Measurements from ENCODE around the gene EFNA1. TPM values are rescaled to one million over a fixed set of nuclear protein-coding genes. Genes with fewer than 3 reads are reported as not detected.

EFNA1 gene
- total RNA-seq, 1 experiment from 2014 or later, result 6.5 TPM

DNA sequence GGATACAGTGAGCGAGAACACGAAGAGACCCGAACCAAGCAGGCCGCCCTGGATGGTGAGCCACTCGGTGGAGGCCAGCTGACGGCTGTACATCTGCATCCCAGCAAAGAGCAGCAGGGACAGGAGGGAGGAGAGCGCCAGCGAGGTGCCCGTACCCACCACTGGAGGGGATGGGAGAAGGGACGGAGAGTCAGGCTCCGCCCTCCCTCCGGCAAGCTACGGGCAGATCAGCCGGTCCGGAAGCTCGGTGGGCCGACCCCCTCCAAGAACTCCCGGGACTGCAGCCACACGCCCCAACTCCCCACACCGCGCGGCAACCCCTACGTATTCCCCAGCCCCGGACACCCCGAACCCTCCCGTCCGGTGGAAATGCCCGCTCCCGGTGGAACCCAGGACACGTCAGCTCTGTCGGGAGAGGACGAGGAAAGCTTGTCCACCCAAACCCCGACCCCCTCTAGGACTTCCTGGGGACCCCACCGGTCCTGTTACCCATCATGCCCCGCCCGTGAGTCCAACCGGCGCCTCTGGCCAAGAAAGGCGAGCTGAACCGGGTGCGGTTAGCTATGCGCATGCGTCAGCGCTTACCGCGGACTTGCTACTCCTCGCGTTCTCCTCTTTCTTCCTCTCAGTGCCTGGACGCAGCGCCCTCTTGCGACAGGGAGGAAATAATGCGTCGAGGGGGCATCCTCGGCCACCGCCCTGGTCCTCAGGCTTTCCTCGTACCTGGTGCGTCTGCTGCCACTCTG lies 45.2 kb downstream of the EFNA1 start, which contains the start of gene KRTCAP2 (continued):
- TF ChIP-seq, protein P1, sequence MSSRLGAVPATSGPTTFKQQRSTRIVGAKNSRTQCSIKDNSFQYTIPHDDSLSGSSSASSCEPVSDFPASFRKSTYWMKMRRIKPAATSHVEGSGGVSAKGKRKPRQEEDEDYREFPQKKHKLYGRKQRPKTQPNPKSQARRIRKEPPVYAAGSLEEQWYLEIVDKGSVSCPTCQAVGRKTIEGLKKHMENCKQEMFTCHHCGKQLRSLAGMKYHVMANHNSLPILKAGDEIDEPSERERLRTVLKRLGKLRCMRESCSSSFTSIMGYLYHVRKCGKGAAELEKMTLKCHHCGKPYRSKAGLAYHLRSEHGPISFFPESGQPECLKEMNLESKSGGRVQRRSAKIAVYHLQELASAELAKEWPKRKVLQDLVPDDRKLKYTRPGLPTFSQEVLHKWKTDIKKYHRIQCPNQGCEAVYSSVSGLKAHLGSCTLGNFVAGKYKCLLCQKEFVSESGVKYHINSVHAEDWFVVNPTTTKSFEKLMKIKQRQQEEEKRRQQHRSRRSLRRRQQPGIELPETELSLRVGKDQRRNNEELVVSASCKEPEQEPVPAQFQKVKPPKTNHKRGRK (CRISPR knock-in tag; IDR thresholded peaks at IDR 0.05; ENCODE audit: borderline replicate concordance), result no peak
- TF ChIP-seq ZNF671 (CRISPR knock-in tag; IDR thresholded peaks at IDR 0.05), result no peak
- TF ChIP-seq, protein P2, sequence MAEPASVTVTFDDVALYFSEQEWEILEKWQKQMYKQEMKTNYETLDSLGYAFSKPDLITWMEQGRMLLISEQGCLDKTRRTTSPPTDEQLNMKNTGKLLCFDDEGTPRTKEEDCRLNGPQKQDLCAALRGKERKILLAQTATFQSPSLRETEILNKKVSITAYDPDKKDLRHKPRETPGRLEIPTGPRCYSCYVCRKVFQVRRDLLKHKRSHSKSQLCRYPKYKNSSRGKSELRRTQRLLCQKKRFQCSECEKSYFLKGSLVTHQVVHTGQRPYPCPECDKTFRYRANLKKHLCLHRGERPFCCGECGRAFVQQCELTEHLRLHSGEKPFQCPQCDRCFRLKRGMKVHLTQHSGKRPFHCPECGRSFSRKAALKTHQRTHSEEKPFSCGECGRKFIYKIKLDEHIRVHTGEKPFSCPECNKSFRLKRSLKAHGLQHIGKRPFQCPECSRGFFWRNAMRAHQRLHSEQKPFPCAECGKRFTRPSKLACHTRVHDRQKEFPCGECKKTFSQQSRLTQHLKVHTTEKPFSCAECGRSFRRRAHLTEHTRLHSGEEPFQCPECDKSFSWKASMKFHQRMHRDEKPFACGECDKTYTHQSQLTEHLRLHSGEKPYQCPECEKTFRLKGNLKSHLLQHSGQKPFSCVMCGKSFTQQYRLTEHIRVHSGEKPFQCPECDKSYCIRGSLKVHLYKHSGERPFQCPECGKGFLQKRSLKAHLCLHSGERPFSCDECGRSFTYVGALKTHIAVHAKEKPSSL (CRISPR knock-in tag; conservative IDR thresholded peaks at IDR 0.05), result no peak
- TF ChIP-seq, protein P3, sequence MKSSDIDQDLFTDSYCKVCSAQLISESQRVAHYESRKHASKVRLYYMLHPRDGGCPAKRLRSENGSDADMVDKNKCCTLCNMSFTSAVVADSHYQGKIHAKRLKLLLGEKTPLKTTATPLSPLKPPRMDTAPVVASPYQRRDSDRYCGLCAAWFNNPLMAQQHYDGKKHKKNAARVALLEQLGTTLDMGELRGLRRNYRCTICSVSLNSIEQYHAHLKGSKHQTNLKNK (CRISPR knock-in tag; IDR thresholded peaks at IDR 0.05), result no peak
- no peak for TF ChIP-seq TCF7 (CRISPR knock-in tag; IDR thresholded peaks at IDR 0.05; ENCODE audit: low read depth)
- TF ChIP-seq ZNF232 (CRISPR knock-in tag; IDR thresholded peaks at IDR 0.05), result 0 out of 2 replicates have a peak, but pooled peaks have one; percentile 31
- no peak for TF ChIP-seq FOXJ3 (CRISPR knock-in tag; IDR thresholded peaks at IDR 0.05; ENCODE audit: borderline replicate concordance)
- no peak for TF ChIP-seq ATF1 (CRISPR knock-in tag; IDR thresholded peaks at IDR 0.05)
- TF ChIP-seq MYBL2 (CRISPR knock-in tag; IDR thresholded peaks at IDR 0.05), result no peak
- TF ChIP-seq CBFB (CRISPR knock-in tag; IDR thresholded peaks at IDR 0.05; ENCODE audit: low read depth), result 0 out of 2 replicates have a peak, but pooled peaks have one; percentile 16
- TF ChIP-seq ZNF416 (CRISPR knock-in tag; IDR thresholded peaks at IDR 0.05), result no peak
- TF ChIP-seq, protein P4, sequence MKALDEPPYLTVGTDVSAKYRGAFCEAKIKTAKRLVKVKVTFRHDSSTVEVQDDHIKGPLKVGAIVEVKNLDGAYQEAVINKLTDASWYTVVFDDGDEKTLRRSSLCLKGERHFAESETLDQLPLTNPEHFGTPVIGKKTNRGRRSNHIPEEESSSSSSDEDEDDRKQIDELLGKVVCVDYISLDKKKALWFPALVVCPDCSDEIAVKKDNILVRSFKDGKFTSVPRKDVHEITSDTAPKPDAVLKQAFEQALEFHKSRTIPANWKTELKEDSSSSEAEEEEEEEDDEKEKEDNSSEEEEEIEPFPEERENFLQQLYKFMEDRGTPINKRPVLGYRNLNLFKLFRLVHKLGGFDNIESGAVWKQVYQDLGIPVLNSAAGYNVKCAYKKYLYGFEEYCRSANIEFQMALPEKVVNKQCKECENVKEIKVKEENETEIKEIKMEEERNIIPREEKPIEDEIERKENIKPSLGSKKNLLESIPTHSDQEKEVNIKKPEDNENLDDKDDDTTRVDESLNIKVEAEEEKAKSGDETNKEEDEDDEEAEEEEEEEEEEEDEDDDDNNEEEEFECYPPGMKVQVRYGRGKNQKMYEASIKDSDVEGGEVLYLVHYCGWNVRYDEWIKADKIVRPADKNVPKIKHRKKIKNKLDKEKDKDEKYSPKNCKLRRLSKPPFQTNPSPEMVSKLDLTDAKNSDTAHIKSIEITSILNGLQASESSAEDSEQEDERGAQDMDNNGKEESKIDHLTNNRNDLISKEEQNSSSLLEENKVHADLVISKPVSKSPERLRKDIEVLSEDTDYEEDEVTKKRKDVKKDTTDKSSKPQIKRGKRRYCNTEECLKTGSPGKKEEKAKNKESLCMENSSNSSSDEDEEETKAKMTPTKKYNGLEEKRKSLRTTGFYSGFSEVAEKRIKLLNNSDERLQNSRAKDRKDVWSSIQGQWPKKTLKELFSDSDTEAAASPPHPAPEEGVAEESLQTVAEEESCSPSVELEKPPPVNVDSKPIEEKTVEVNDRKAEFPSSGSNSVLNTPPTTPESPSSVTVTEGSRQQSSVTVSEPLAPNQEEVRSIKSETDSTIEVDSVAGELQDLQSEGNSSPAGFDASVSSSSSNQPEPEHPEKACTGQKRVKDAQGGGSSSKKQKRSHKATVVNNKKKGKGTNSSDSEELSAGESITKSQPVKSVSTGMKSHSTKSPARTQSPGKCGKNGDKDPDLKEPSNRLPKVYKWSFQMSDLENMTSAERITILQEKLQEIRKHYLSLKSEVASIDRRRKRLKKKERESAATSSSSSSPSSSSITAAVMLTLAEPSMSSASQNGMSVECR (CRISPR knock-in tag; IDR thresholded peaks at IDR 0.05; ENCODE audit: borderline replicate concordance), result 0 out of 2 replicates have a peak, but pooled peaks have one; percentile 45
- TF ChIP-seq, protein P5, sequence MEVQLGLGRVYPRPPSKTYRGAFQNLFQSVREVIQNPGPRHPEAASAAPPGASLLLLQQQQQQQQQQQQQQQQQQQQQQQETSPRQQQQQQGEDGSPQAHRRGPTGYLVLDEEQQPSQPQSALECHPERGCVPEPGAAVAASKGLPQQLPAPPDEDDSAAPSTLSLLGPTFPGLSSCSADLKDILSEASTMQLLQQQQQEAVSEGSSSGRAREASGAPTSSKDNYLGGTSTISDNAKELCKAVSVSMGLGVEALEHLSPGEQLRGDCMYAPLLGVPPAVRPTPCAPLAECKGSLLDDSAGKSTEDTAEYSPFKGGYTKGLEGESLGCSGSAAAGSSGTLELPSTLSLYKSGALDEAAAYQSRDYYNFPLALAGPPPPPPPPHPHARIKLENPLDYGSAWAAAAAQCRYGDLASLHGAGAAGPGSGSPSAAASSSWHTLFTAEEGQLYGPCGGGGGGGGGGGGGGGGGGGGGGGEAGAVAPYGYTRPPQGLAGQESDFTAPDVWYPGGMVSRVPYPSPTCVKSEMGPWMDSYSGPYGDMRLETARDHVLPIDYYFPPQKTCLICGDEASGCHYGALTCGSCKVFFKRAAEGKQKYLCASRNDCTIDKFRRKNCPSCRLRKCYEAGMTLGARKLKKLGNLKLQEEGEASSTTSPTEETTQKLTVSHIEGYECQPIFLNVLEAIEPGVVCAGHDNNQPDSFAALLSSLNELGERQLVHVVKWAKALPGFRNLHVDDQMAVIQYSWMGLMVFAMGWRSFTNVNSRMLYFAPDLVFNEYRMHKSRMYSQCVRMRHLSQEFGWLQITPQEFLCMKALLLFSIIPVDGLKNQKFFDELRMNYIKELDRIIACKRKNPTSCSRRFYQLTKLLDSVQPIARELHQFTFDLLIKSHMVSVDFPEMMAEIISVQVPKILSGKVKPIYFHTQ (CRISPR knock-in tag; IDR thresholded peaks at IDR 0.05), result no peak
- TF ChIP-seq MAX (CRISPR knock-in tag; IDR thresholded peaks at IDR 0.05), result 0 out of 2 replicates have a peak, but pooled peaks have one; percentile 51
- TF ChIP-seq ZNF138 (CRISPR knock-in tag; conservative IDR thresholded peaks at IDR 0.05), result no peak
- TF ChIP-seq SMAD3 (CRISPR knock-in tag; IDR thresholded peaks at IDR 0.05; ENCODE audit: borderline replicate concordance), result peak; percentile 44; the same call in 1 of the 2 replicates
- TF ChIP-seq ATF2 (CRISPR knock-in tag; IDR thresholded peaks at IDR 0.05; ENCODE audit: borderline replicate concordance, low read depth), result no peak
- TF ChIP-seq, protein P6, sequence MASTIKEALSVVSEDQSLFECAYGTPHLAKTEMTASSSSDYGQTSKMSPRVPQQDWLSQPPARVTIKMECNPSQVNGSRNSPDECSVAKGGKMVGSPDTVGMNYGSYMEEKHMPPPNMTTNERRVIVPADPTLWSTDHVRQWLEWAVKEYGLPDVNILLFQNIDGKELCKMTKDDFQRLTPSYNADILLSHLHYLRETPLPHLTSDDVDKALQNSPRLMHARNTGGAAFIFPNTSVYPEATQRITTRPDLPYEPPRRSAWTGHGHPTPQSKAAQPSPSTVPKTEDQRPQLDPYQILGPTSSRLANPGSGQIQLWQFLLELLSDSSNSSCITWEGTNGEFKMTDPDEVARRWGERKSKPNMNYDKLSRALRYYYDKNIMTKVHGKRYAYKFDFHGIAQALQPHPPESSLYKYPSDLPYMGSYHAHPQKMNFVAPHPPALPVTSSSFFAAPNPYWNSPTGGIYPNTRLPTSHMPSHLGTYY (CRISPR knock-in tag; IDR thresholded peaks at IDR 0.05), result no peak
- no peak for TF ChIP-seq ZNF121 (CRISPR knock-in tag; IDR thresholded peaks at IDR 0.05)
- TF ChIP-seq TEAD1 (CRISPR knock-in tag; IDR thresholded peaks at IDR 0.05), result peak; percentile 63; the same call in 1 of the 2 replicates
- TF ChIP-seq, protein P7, sequence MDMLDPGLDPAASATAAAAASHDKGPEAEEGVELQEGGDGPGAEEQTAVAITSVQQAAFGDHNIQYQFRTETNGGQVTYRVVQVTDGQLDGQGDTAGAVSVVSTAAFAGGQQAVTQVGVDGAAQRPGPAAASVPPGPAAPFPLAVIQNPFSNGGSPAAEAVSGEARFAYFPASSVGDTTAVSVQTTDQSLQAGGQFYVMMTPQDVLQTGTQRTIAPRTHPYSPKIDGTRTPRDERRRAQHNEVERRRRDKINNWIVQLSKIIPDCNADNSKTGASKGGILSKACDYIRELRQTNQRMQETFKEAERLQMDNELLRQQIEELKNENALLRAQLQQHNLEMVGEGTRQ (CRISPR knock-in tag; IDR thresholded peaks at IDR 0.05), result no peak
- no peak for TF ChIP-seq RELA (CRISPR knock-in tag; IDR thresholded peaks at IDR 0.05; ENCODE audit: borderline replicate concordance)
- no peak for TF ChIP-seq SMAD4 (CRISPR knock-in tag; IDR thresholded peaks at IDR 0.05)

All from WTC11 (cell line).